ENCODE results near the gene CAMSAP1. TPM values are rescaled to one million over a fixed set of nuclear protein-coding genes. Genes with fewer than 3 reads are reported as not detected.

CAMSAP1 gene
- total RNA-seq, 1 experiment from 2014 or later: 52.7 TPM

DNA sequence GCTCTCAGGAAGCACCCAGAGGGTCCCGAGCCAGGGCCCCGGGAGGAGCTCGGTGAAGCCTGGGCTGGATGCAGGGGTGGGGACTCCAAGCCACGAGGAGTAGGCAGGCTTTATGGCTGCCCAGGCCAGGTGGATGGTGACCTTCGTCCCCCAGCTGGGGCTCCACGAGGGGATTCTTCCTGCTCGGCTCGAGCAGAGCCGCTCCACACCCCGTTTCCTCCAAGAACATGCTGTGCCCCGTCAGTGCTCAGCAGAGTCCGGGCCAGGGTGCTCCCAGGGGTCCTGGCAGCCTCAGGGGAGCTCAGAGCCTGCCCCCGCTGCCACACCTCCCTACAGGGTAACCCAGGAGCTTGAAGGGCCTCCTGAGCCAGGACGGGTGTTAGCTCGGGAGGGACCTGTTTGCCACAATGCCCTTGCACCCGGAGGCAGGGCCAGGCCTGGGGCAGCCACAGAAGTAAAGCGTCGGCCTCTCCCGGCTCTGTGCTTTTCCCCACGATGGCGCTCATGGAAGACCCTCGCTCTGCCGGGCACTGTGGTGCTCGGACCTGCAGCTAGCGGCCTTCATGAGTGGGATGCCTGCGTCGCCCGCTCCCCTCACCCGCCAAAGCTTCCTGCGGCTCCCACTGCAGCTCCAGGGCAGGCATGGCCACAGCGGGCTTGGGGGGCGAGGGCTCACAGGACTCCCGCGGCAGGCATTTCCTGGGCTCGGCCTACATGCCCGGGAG lies 118.6 kb downstream of the CAMSAP1 start:
- H3K27ac Mint-ChIP-seq: no peak overlapping the region
- H3K4me1 ChIP-seq (ENCODE audit: insufficient read depth, low read length): no peaks in the 10 kb centered on the region
- H3K9ac ChIP-seq (ENCODE audit: extremely low read depth, insufficient read length, low read length): no peak overlapping the region
- no peak overlapping the region for H2BK5ac ChIP-seq (ENCODE audit: insufficient read length, low read length)
- no peak overlapping the region for H2BK20ac ChIP-seq (ENCODE audit: low read depth, low read length, poor library complexity, severe bottlenecking)
- no peaks in the 10 kb centered on the region for H3K23me2 ChIP-seq (ENCODE audit: insufficient read length, low read depth, low read length, poor library complexity, severe bottlenecking)
- H4K91ac ChIP-seq (ENCODE audit: insufficient read length, low read depth, low read length): no peak overlapping the region
- no peak overlapping the region for H2AFZ ChIP-seq (ENCODE audit: low read length)
- no peak overlapping the region for H3T11ph ChIP-seq (ENCODE audit: low read length)
- H3K79me2 ChIP-seq (ENCODE audit: insufficient read depth, low read length): no peaks in the 10 kb centered on the region
- H3K18ac ChIP-seq (ENCODE audit: insufficient read length, low read depth, low read length): no peak overlapping the region
- no peak overlapping the region for H2BK15ac ChIP-seq (ENCODE audit: low read depth, low read length)
- no peak overlapping the region for H2BK120ac ChIP-seq (ENCODE audit: low read depth, low read length, poor library complexity, severe bottlenecking)
- no peak overlapping the region for H3K4me3 Mint-ChIP-seq
- no peaks in the 10 kb centered on the region for H4K20me1 ChIP-seq (ENCODE audit: control insufficient read depth, insufficient read depth, insufficient read length)
- H3K4me2 ChIP-seq (ENCODE audit: insufficient read depth, insufficient read length, low read length): no peak overlapping the region
- no peak overlapping the region for H4K5ac ChIP-seq (ENCODE audit: insufficient read length, low read depth, low read length)
- no peaks in the 10 kb centered on the region for H3K79me1 ChIP-seq (ENCODE audit: insufficient read depth, low read depth, low read length, poor library complexity, severe bottlenecking)
- no peak overlapping the region for H3K23ac ChIP-seq (ENCODE audit: insufficient read length, low read depth, low read length)
- H3K27ac ChIP-seq (ENCODE audit: insufficient read length, low read depth, low read length): no peak overlapping the region
- peak overlapping the region; percentile 28; the same call in 1 of the 2 replicates for H3K14ac ChIP-seq (ENCODE audit: insufficient read depth, low read length)
- H2BK12ac ChIP-seq (ENCODE audit: insufficient read length, low read depth, low read length): no peak overlapping the region
- no peak overlapping the region for H3K4ac ChIP-seq (ENCODE audit: low read depth, low read length)
- no peaks in the 10 kb centered on the region; the same call in 1 of the 2 replicates for H3K27me3 Mint-ChIP-seq (ENCODE audit: low read depth)
- no peaks in the 10 kb centered on the region for H3K9me3 ChIP-seq (ENCODE audit: control insufficient read depth, low read depth, low read length)
- H3K4me1 Mint-ChIP-seq: no peaks in the 10 kb centered on the region
- H4K8ac ChIP-seq (replicated peaks; ENCODE audit: insufficient read length, low read depth, low read length): no peak overlapping the region
- H3K9me3 Mint-ChIP-seq: no peaks in the 10 kb centered on the region
- H3K56ac ChIP-seq (ENCODE audit: insufficient read length, low read depth, low read length): no peak overlapping the region
- WGBS (ENCODE audit: extremely low coverage, insufficient read length, low lambda C conversion rate): no CpG with 5 or more reads among the region's 36 CpGs
- no peaks in the 10 kb centered on the region for H3K36me3 Mint-ChIP-seq (ENCODE audit: insufficient read depth in 1 of 3, low read depth in 3 of 3)
- H3K27me3 ChIP-seq (ENCODE audit: insufficient read depth, low read length): no peaks in the 10 kb centered on the region
- DNase-seq: no peak
- TF ChIP-seq, protein P1, sequence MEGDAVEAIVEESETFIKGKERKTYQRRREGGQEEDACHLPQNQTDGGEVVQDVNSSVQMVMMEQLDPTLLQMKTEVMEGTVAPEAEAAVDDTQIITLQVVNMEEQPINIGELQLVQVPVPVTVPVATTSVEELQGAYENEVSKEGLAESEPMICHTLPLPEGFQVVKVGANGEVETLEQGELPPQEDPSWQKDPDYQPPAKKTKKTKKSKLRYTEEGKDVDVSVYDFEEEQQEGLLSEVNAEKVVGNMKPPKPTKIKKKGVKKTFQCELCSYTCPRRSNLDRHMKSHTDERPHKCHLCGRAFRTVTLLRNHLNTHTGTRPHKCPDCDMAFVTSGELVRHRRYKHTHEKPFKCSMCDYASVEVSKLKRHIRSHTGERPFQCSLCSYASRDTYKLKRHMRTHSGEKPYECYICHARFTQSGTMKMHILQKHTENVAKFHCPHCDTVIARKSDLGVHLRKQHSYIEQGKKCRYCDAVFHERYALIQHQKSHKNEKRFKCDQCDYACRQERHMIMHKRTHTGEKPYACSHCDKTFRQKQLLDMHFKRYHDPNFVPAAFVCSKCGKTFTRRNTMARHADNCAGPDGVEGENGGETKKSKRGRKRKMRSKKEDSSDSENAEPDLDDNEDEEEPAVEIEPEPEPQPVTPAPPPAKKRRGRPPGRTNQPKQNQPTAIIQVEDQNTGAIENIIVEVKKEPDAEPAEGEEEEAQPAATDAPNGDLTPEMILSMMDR (conservative IDR thresholded peaks at IDR 0.05): no peak
- H2AK5ac ChIP-seq (ENCODE audit: insufficient read length, low read length): no peak overlapping the region

All from H9 (cell line).